MM.1S (cell line): ENCODE data around the gene KLRC1.

Experiments used
- DNase-seq: peaks from one replicate; pipeline ENCODE4 v3.0.0-alpha.2; 2015
- H2AFZ ChIP-seq: fragments of 300-600 bp; sonication (generic); 2 replicates; pipeline ENCODE4 v1.6.0; 2016; ENCODE audit warnings: antibody characterized with exemption, low read length
- H3F3A ChIP-seq: fragments of 300-600 bp; sonication (generic); 2 replicates; pipeline ENCODE4 v1.6.1; 2016; ENCODE audit warnings: mild to moderate bottlenecking, antibody characterized with exemption, low read length, moderate library complexity, mixed read lengths; ENCODE audit not compliant: insufficient read depth
- H3K27ac ChIP-seq: fragments of 300-600 bp; sonication (generic); 2 replicates; pipeline ENCODE4 v1.5.1; 2016; ENCODE audit warnings: mild to moderate bottlenecking, low read length
- H3K27me3 ChIP-seq: fragments of 300-600 bp; sonication (generic); replicated peaks from 2 replicates; pipeline ENCODE4 v1.6.0; 2016; ENCODE audit warnings: low read length; ENCODE audit not compliant: insufficient read depth
- H3K36me3 ChIP-seq: fragments of 300-600 bp; sonication (generic); replicated peaks from 2 replicates; pipeline ENCODE4 v1.6.1; 2016; ENCODE audit warnings: mild to moderate bottlenecking, low read length, mixed read lengths; ENCODE audit not compliant: insufficient read depth
- H3K4me1 ChIP-seq: fragments of 300-600 bp; sonication (generic); 2 replicates; pipeline ENCODE4 v1.6.1; 2016; ENCODE audit warnings: low read length, mixed read lengths
- H3K4me2 ChIP-seq: fragments of 300-600 bp; sonication (generic); 2 replicates; pipeline ENCODE4 v1.6.0; 2016; ENCODE audit warnings: low read depth, low read length
- H3K4me3 ChIP-seq: fragments of 300-600 bp; sonication (generic); 2 replicates; pipeline ENCODE4 v1.5.1; 2016; ENCODE audit warnings: low read length, mixed read lengths
- H3K79me2 ChIP-seq: fragments of 300-600 bp; sonication (generic); 2 replicates; pipeline ENCODE4 v1.6.1; 2016; ENCODE audit warnings: mixed run types, low read length, mixed read lengths
- H3K9ac ChIP-seq: fragments of 300-600 bp; sonication (generic); 2 replicates; pipeline ENCODE4 v1.6.1; 2016; ENCODE audit warnings: low read length, mixed read lengths
- H3K9me2 ChIP-seq: fragments of 300-600 bp; sonication (generic); replicated peaks from 2 replicates; pipeline ENCODE4 v1.6.1; 2016; ENCODE audit warnings: mild to moderate bottlenecking, low read length, mixed read lengths; ENCODE audit not compliant: insufficient read depth
- H3K9me3 ChIP-seq: fragments of 300-600 bp; sonication (generic); replicated peaks from 2 replicates; pipeline ENCODE4 v1.6.1; 2016; ENCODE audit warnings: mild to moderate bottlenecking, low read length, mixed read lengths; ENCODE audit not compliant: insufficient read depth
- H4K20me1 ChIP-seq: fragments of 300-600 bp; sonication (generic); 2 replicates; pipeline ENCODE4 v1.6.1; 2016; ENCODE audit warnings: mild to moderate bottlenecking, low read length, moderate library complexity, mixed read lengths; ENCODE audit not compliant: insufficient read depth
- EZH2 ChIP-seq: fragments of 300-600 bp; sonication (generic); optimal IDR thresholded peaks from 2 replicates; pipeline ENCODE3; 2017; ENCODE audit warnings: low read depth, mild to moderate bottlenecking, antibody characterized with exemption, low read length, mixed read lengths
- EZH2phosphoT487 ChIP-seq: fragments of 300-600 bp; sonication (generic); IDR thresholded peaks from 2 replicates; pipeline ENCODE4 v1.6.1; 2018; ENCODE audit warnings: antibody characterized with exemption, low read length
- TF ChIP-seq, protein P1 (sequence below): fragments of 300-600 bp; sonication (generic); IDR thresholded peaks from 2 replicates; pipeline ENCODE4 v1.5.1; 2016; ENCODE audit warnings: antibody characterized with exemption, low read length, mixed read lengths

Gene KLRC1

DNA sequence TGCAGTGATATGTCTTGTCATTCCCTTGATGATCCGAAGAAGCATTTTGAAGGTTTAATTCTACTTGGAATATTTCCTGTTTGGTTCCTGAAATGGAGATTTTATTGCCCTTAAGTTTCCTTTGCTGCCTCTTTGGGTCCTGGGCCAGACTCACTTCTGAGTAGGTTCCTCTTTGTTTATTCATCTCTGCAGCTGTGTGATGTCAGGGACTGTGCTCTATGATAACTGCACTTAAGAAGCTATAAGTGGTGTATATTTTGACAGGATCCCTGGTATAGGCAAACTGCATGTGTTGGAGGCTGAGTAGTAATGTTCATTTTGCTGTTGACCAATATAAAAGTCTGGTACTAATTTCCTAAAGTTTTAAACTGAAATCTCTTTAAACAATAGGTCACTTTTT lies 43.8 kb downstream of the KLRC1 start, which contains the start of gene KLRC4:
Gene KLRC4 (minus strand): TSS at position 366 of the 400 bp plus-strand sequence. CDS start 182 bp downstream, at position 184.
- Histone ChIP-seq H3K9me3 (no peaks in the 10 kb centered on the region), H3K27me3 (no peaks in the 10 kb centered on the region), H3K79me2 (no peaks in the 10 kb centered on the region), H4K20me1 (no peaks in the 10 kb centered on the region), H3K4me2 (no peak within 1 kb of the TSS), H2AFZ (no peak within 1 kb of the TSS), H3K9ac (no peak within 1 kb of the TSS), H3K9me2 (no peaks in the 10 kb centered on the region), H3K4me3 (no peak within 1 kb of the TSS), H3K27ac (no peak within 1 kb of the TSS), H3F3A (no peaks in the 10 kb centered on the region), H3K4me1 (no peaks in the 10 kb centered on the region), H3K36me3 (no peaks in the 10 kb centered on the region)
- DNase-seq = no peak
- TF ChIP-seq, protein P1, sequence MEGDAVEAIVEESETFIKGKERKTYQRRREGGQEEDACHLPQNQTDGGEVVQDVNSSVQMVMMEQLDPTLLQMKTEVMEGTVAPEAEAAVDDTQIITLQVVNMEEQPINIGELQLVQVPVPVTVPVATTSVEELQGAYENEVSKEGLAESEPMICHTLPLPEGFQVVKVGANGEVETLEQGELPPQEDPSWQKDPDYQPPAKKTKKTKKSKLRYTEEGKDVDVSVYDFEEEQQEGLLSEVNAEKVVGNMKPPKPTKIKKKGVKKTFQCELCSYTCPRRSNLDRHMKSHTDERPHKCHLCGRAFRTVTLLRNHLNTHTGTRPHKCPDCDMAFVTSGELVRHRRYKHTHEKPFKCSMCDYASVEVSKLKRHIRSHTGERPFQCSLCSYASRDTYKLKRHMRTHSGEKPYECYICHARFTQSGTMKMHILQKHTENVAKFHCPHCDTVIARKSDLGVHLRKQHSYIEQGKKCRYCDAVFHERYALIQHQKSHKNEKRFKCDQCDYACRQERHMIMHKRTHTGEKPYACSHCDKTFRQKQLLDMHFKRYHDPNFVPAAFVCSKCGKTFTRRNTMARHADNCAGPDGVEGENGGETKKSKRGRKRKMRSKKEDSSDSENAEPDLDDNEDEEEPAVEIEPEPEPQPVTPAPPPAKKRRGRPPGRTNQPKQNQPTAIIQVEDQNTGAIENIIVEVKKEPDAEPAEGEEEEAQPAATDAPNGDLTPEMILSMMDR = no peak
- TF ChIP-seq EZH2phosphoT487 (no peak), EZH2 (no peak)

DNA sequence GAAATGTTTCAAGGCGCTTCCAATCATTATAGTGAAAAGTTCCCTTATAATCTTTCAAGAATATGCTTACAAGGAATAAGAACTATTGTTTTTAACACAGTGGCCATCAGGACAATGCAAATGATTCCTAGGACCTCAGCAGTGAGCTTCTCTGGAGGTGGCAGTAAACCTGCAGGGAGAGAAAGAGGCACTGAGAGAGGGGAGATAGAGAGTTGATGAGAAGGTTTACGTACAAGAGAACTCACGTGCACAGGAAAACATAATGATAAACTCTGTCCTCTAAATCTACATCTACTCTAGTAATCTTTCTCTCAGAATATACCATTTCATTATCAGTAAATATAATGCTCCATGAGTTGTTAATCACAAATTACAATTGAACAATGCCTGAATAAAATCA lies 44.3 kb downstream of the KLRC1 start:
- no peak overlapping the region for H3K27ac ChIP-seq
- H3K9me3 ChIP-seq = no peaks in the 10 kb centered on the region
- TF ChIP-seq EZH2 (no peak), EZH2phosphoT487 (no peak)
- TF ChIP-seq, protein P1 = no peak
- H4K20me1 ChIP-seq = no peaks in the 10 kb centered on the region
- H3K9ac ChIP-seq = no peak overlapping the region
- no peak overlapping the region for H2AFZ ChIP-seq
- H3K79me2 ChIP-seq = no peaks in the 10 kb centered on the region
- no peak overlapping the region for H3K4me2 ChIP-seq
- H3K9me2 ChIP-seq = no peaks in the 10 kb centered on the region
- H3K36me3 ChIP-seq = no peaks in the 10 kb centered on the region
- no peaks in the 10 kb centered on the region for H3F3A ChIP-seq
- no peak for DNase-seq
- H3K4me1 ChIP-seq = no peaks in the 10 kb centered on the region
- no peak overlapping the region for H3K4me3 ChIP-seq
- H3K27me3 ChIP-seq = no peaks in the 10 kb centered on the region

DNA sequence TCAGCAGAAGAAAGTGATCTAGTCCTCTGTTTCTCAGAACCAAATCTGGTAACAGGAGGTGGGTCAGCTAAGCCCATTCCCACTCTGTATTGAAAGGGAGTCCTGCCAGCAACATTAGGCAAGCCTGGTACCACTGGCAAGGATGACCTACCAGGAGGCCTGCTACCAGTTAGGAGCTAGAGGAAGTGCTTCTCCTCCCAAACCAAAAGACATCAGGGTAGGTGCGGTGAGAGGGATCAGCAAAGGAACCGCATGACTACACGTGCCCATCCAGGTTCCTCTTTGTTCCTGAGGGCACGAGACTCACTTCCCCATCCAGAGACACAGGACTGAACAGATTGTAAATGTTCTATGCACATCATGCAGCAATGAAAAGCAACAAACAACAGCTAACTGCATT lies 46.5 kb downstream of the KLRC1 start:
- H2AFZ ChIP-seq = no peak overlapping the region

More for the DNA sequence above, 46.5 kb downstream of the KLRC1 start:
- Histone ChIP-seq H3K4me2 (no peak overlapping the region), H3K9me3 (no peaks in the 10 kb centered on the region), H3K9ac (no peak overlapping the region), H3K27me3 (no peaks in the 10 kb centered on the region), H3F3A (no peaks in the 10 kb centered on the region), H3K9me2 (no peaks in the 10 kb centered on the region), H4K20me1 (no peaks in the 10 kb centered on the region), H3K36me3 (no peaks in the 10 kb centered on the region), H3K79me2 (no peaks in the 10 kb centered on the region), H3K27ac (no peak overlapping the region), H3K4me1 (no peaks in the 10 kb centered on the region), H3K4me3 (no peak overlapping the region)
- no peak for DNase-seq
- TF ChIP-seq EZH2phosphoT487 = no peak
- no peak for TF ChIP-seq EZH2
- TF ChIP-seq, protein P1 = no peak
